DND-41 (cell line): ENCODE measurements around the gene RP2.

Source experiments
- CTCF ChIP-seq: IDR thresholded peaks from 2 replicates; pipeline ENCODE4 v1.5.1; 2012; ENCODE audit warnings: borderline replicate concordance, low read length, moderate library complexity, mild to moderate bottlenecking; ENCODE audit not compliant: poor library complexity, severe bottlenecking; ENCODE audit errors: extremely low read depth
- EZH2 ChIP-seq: IDR thresholded peaks from 3 replicates; pipeline ENCODE4 v1.6.1; 2012; ENCODE audit warnings: borderline replicate concordance, low read depth, mild to moderate bottlenecking, moderate library complexity, low read length, inconsistent platforms; ENCODE audit not compliant: severe bottlenecking

DNA sequence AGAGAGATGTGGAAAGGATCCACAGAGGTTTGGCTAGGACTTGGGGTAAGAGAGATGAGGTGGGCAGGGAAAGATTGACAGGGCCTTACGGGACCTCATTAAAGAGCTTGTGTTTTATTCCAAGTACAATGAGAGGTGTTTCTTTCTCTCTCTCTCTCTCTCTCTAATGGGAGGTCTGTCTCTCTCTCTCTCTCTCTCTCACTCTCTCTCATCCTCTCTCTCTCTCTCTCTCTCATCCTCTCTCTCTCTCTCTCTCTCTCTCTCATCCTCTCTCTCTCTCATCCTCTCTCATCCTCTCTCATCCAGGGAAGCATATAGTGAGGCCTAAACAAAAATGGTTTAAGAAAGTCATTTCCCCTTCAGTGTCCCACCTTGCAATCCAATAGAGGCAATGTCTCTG is 80.8 kb downstream of the RP2 start:
- TF ChIP-seq CTCF (no peak), EZH2 (no peak)
